Measurements from ENCODE around the gene HS3ST5. TPM values are rescaled to one million over a fixed set of nuclear protein-coding genes. Genes with fewer than 3 reads are reported as not detected.

HS3ST5 gene
- total RNA-seq, 2 donors from 2014 or later = 0.31 to 2.0 TPM

DNA sequence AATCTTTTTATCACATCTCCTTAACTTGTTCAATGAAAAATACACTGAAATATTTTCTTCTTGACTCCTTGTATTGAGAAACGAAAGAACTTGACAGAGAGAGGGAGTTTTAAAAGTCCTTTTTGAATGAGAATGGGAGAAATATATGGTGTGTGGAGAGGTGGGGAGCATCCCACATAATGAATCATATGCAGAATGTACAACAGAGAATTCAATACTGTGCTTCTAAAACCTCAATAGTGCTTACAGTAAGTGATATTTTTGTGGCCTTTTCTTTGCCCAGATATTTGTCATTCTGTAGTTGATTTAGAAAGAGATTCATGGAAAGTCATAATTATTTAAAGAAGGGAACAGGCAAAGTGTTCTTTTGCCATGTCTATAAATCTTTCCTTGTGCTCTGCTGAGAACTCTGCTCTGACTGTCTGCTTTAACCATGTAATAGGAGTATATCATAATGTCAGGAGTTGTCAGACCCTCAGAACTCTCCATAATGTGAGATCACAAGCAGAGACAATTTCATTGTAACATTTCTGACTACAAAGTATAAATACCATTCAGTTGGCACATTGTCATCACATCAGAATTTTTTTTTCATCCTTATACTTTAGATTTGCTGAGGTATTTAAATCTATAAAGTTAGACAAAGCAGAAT, 32.8 kb upstream of the HS3ST5 start:
- no peaks in the 10 kb centered on the region for H3K9me3 Mint-ChIP-seq
- no peak overlapping the region for H3K4me3 Mint-ChIP-seq
- Histone ChIP-seq H3K4me1 (ENCODE audit: control insufficient read depth, insufficient read depth, low read length) (no peaks in the 10 kb centered on the region), H3K9me3 (ENCODE audit: control insufficient read depth, low read length) (no peaks in the 10 kb centered on the region), H3K36me3 (ENCODE audit: control insufficient read depth, insufficient read depth, low read length) (no peaks in the 10 kb centered on the region), H3K27ac (ENCODE audit: low read depth, low read length) (no peak overlapping the region), H3K27me3 (ENCODE audit: control insufficient read depth, insufficient read depth, low read length, poor library complexity, severe bottlenecking) (no peaks in the 10 kb centered on the region), H3K4me3 (ENCODE audit: low read length) (no peak overlapping the region), H3K9ac (ENCODE audit: extremely low read depth, low read length, poor library complexity, severe bottlenecking) (no peak overlapping the region)
- TF ChIP-seq, protein P1, sequence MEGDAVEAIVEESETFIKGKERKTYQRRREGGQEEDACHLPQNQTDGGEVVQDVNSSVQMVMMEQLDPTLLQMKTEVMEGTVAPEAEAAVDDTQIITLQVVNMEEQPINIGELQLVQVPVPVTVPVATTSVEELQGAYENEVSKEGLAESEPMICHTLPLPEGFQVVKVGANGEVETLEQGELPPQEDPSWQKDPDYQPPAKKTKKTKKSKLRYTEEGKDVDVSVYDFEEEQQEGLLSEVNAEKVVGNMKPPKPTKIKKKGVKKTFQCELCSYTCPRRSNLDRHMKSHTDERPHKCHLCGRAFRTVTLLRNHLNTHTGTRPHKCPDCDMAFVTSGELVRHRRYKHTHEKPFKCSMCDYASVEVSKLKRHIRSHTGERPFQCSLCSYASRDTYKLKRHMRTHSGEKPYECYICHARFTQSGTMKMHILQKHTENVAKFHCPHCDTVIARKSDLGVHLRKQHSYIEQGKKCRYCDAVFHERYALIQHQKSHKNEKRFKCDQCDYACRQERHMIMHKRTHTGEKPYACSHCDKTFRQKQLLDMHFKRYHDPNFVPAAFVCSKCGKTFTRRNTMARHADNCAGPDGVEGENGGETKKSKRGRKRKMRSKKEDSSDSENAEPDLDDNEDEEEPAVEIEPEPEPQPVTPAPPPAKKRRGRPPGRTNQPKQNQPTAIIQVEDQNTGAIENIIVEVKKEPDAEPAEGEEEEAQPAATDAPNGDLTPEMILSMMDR (conservative IDR thresholded peaks at IDR 0.05) = no peak
- no peak for DNase-seq
- WGBS, 2 experiments (ENCODE audit: insufficient coverage in 1 of 2, insufficient read length in 1 of 2) = 93% methylated on average over 1 of the region's 1 CpG; no CpG with 5 or more reads in 1 of the 2 experiments
- H3K27me3 Mint-ChIP-seq (ENCODE audit: insufficient read depth) = no peaks in the 10 kb centered on the region
- H3K36me3 Mint-ChIP-seq (ENCODE audit: low read depth) = no peaks in the 10 kb centered on the region
- H3K4me1 Mint-ChIP-seq = peaks cover 34% of the 10 kb centered on the region
- H3K27ac Mint-ChIP-seq = no peak overlapping the region

DNA sequence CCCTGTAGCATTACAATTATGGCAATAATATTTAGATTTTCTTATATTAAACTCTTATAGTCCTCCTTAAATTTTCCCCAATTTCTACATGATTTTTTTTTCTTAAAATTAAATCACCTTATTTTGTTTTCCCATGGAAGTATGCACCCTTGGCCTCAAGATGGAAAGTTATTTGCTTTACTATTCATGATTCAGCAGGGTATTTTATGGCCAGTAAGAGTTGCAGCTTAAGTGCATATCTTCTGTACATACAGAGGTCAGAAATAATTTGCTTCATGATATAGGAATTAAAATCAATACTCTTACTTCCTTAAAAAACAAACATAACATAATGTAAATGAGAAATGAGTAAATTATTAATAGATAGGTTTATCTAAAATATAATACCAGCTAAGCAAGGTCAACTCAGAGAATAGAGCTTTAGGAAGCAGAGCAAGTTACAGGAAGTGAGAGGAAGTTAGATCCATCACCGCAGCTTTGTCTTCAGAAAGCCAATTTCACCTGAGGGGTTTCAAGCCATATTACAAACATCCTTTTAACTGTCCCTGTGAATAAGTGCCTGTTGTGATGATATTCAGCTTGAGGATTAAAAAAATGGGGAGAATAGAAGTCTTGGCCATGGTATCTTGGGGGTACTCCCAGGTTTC, 24.6 kb upstream of the HS3ST5 start:
- H3K27me3 ChIP-seq (ENCODE audit: control insufficient read depth, insufficient read depth, low read length, poor library complexity, severe bottlenecking) = no peaks in the 10 kb centered on the region
- H3K27ac ChIP-seq (ENCODE audit: low read depth, low read length) = no peak overlapping the region
- H3K4me3 ChIP-seq (ENCODE audit: low read length) = no peak overlapping the region
- DNase-seq = no peak
- 86 to 100% methylated on average over 1 of the region's 1 CpG for WGBS, 2 experiments (ENCODE audit: insufficient coverage in 1 of 2, insufficient read length in 1 of 2)
- Mint-ChIP-seq H3K27ac (no peak overlapping the region), H3K9me3 (no peaks in the 10 kb centered on the region), H3K4me3 (no peak overlapping the region), H3K4me1 (peaks cover 17% of the 10 kb centered on the region), H3K36me3 (ENCODE audit: low read depth) (no peaks in the 10 kb centered on the region), H3K27me3 (ENCODE audit: insufficient read depth) (no peaks in the 10 kb centered on the region)
- peaks cover 3% of the 10 kb centered on the region for H3K4me1 ChIP-seq (ENCODE audit: control insufficient read depth, insufficient read depth, low read length)
- no peaks in the 10 kb centered on the region for H3K36me3 ChIP-seq (ENCODE audit: control insufficient read depth, insufficient read depth, low read length)
- H3K9ac ChIP-seq (ENCODE audit: extremely low read depth, low read length, poor library complexity, severe bottlenecking) = no peak overlapping the region
- TF ChIP-seq, protein P1 (conservative IDR thresholded peaks at IDR 0.05) = no peak
- no peaks in the 10 kb centered on the region for H3K9me3 ChIP-seq (ENCODE audit: control insufficient read depth, low read length)

DNA sequence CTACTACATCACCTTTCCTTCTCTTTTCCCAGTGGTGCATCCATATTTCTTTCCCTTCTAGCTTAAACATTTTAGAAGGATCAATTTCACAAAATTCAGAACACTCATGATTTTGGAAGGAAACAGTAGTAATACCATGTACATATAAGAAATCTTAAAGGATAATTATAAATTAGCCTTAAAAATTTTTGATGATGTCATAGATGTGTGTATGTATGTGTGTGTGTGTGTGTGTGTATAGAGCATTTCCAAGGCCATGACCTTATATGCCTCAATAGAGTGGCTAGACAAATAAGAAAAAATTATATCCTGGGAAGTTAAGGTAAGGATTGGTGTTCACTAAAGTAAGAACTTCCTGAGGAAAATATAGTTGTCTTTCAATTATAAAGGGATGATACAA, 24.1 kb upstream of the HS3ST5 start:
- H3K27me3 Mint-ChIP-seq (ENCODE audit: insufficient read depth) = no peaks in the 10 kb centered on the region
- DNase-seq = no peak
- no peaks in the 10 kb centered on the region for H3K36me3 Mint-ChIP-seq (ENCODE audit: low read depth)
- H3K9me3 Mint-ChIP-seq = no peaks in the 10 kb centered on the region
- no peak overlapping the region for H3K4me3 Mint-ChIP-seq
- Histone ChIP-seq H3K4me1 (ENCODE audit: control insufficient read depth, insufficient read depth, low read length) (peaks cover 3% of the 10 kb centered on the region), H3K36me3 (ENCODE audit: control insufficient read depth, insufficient read depth, low read length) (no peaks in the 10 kb centered on the region), H3K9ac (ENCODE audit: extremely low read depth, low read length, poor library complexity, severe bottlenecking) (no peak overlapping the region), H3K27ac (ENCODE audit: low read depth, low read length) (no peak overlapping the region), H3K9me3 (ENCODE audit: control insufficient read depth, low read length) (no peaks in the 10 kb centered on the region), H3K27me3 (ENCODE audit: control insufficient read depth, insufficient read depth, low read length, poor library complexity, severe bottlenecking) (no peaks in the 10 kb centered on the region), H3K4me3 (ENCODE audit: low read length) (no peak overlapping the region)
- H3K27ac Mint-ChIP-seq = no peak overlapping the region
- H3K4me1 Mint-ChIP-seq = peaks cover 16% of the 10 kb centered on the region
- TF ChIP-seq, protein P1 (conservative IDR thresholded peaks at IDR 0.05) = no peak

Measured in endodermal cell (in vitro differentiated cells).